Measurements from ENCODE around the gene GALP. TPM values are rescaled to one million over a fixed set of nuclear protein-coding genes. Genes with fewer than 3 reads are reported as not detected.

Gene GALP
- not detected in 5 replicates for total RNA-seq (2022; extraction: Qiagen RNA extraction)

GRCh38 chr19:56175861-56176307 is at the start of gene GALP:
Gene GALP (plus strand): TSS chr19:56176008. CDS start chr19:56177109, 1,101 bp downstream.

GRCh38 chr19:56140583-56141416 is 35.0 kb upstream of the GALP start, which contains the start of gene ZNF444:
Gene ZNF444 (plus strand): TSS chr19:56141287. CDS start chr19:56146912, 5,625 bp downstream.

GRCh38 chr19:56197646-56198045 is 21.8 kb downstream of the GALP start, which contains the start of gene ZSCAN5B:
Gene ZSCAN5B (minus strand): TSS chr19:56197783. CDS start chr19:56193052, 4,731 bp downstream.

DNA sequence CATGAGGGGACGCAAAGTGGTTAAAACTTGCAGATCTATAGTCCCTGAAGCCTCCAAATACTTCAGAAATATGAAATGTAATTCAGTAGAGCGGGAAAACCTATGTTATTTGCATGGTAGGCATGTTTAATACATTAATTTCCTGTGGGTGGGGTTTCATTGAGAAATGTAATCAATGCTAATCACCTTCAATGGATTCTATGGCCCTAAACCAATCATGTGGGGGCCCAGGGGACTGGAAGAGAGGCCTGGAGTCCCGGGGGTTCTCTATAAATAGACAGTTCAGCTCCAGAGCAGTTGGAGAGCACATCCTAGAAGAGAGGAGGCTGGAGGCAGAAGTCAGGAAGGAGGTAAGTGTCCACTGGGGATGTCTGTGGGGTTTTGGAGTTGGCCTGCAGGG is 26.2 kb downstream of the GALP start, which contains the start of gene ZSCAN5C:
TSS of gene ZSCAN5C (plus strand) at position 301 of the 400 bp plus-strand sequence. CDS start 3,641 bp downstream, outside the sequence.

Other genes starting within 250 kb of the GALP start
- gene NLRP13, start 243.7 kb upstream of the GALP start, total RNA-seq (2022; extraction: Qiagen RNA extraction) = 0.02 TPM in 1 of 5 replicates, not detected in the others
- not detected in 5 replicates for gene NLRP8, start 228.2 kb upstream of the GALP start, total RNA-seq (2022; extraction: Qiagen RNA extraction)
- gene NLRP5, start 189.2 kb upstream of the GALP start, total RNA-seq (2022; extraction: Qiagen RNA extraction) = not detected in 5 replicates
- gene ZNF787, start 54.7 kb upstream of the GALP start, total RNA-seq (2022; extraction: Qiagen RNA extraction) = 25.4 to 52.9 TPM (median 48.0 TPM) in 5 replicates
- gene ZNF444, start 34.7 kb upstream of the GALP start, total RNA-seq (2022; extraction: Qiagen RNA extraction) = 17.3 to 31.6 TPM (median 30.1 TPM) in 5 replicates
- 0.05 TPM in 1 of 5 replicates, not detected in the others for gene ZSCAN5B, start 21.8 kb downstream of the GALP start, total RNA-seq (2022; extraction: Qiagen RNA extraction)
- gene ZSCAN5C, start 26.3 kb downstream of the GALP start, total RNA-seq (2022; extraction: Qiagen RNA extraction) = not detected in 5 replicates
- not detected in 5 replicates for gene EDDM13, start 96.7 kb downstream of the GALP start, total RNA-seq (2022; extraction: Qiagen RNA extraction)
- 6.0 to 9.0 TPM (median 8.0 TPM) in 5 replicates for gene ZSCAN5A, start 138.8 kb downstream of the GALP start, total RNA-seq (2022; extraction: Qiagen RNA extraction)
- gene ZNF582, start 217.5 kb downstream of the GALP start, total RNA-seq (2022; extraction: Qiagen RNA extraction) = 0.78 to 1.4 TPM (median 0.84 TPM) in 5 replicates
- 1.4 to 2.3 TPM (median 1.9 TPM) in 5 replicates for gene ZNF583, start 228.3 kb downstream of the GALP start, total RNA-seq (2022; extraction: Qiagen RNA extraction)

Data from A549 treated with CORT108297 at 1 μM for 4 hours (cell line).